ENCODE results near the gene EXTL2.

DNA sequence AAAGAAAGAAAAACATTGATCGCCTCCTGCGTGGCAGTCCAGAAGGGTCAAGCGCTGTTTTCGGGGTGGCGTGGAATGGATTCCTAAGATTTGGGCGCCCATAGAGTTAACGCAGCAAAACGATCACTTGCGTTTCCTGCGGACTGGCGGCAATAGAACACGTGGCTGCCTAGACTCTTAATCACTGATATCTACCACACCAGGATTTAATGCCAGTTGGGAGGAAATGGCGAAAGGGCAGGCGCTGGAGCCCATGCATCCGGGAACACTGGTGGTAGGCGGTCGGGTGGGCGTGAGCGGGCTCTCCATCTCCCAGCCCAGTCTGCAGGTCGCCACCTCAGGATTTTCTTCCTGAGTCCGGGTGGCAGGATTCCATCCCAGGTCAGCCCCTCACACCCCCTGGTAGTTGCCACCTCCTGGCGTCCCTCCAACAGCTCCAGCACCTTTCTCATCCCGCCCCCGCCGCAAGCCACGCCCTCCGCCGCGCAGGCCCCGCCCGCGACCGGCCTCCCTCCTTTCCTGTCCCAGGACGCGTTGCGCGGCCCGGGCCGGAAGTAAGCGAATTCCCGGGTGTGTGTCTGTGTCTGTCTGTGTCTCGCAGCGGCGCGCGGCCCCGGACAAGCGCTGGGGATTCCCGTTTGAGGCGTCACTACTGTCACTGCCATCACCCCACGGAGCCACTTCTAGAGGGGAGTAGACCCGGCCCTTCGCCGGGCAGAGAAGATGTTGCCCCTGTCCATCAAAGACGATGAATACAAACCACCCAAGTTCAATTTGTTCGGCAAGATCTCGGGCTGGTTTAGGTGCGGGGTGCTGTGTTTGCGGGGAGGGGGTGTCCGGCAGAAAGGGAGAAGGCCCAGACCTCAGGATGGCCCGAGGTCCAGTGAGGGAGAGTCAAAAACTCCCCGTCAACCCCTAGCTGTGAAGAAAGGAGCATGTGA is 1.2 kb upstream of the EXTL2 start, which contains the start of gene SLC30A7:
- no peak for TF ChIP-seq CTCF (conservative IDR thresholded peaks at IDR 0.05)
- no peak for TF ChIP-seq ZFX (IDR thresholded peaks at IDR 0.05)

Data from C4-2B (cell line).